GM19099 (cell line): Measurements from ENCODE around the gene INAVA.

Experiments
- POLR2A ChIP-seq: IDR thresholded peaks from 3 replicates; pipeline ENCODE4 v1.6.1; 2011; ENCODE audit warnings: low read depth; ENCODE audit not compliant: insufficient read length; ENCODE audit errors: extremely low read depth

Gene INAVA

DNA sequence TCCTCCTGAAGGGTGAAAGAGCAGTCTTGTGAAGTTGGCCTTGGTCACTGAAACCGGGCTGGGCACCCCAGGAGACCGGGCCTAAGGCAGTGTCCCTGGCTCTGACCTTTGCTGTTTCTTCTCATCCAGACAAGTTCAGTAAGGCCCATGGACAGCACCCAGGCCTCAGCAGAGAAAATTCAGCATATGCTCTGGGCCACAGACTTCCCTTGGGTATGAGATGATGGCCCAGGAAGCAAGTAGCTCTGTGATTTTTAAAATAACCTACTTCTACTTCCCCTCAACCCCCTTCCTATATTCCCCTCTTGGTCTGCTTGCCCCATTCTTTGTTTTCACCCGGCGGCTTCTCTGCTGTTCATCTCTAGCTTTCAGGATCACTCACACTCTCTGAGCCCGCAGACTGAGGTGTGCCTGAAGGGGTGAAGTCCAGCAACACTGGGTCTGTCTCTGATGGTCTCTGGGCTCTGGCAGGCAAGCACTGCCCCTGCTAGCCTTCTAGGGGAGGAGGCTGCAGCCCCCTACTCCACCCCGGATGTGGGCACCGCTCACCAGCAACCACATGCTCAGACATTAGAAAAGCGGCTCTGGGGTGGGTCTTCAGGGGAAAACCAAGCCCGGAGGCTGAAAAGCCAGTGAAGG is 24.8 kb upstream of the INAVA start:
- peak; percentile 62 for TF ChIP-seq POLR2A

DNA sequence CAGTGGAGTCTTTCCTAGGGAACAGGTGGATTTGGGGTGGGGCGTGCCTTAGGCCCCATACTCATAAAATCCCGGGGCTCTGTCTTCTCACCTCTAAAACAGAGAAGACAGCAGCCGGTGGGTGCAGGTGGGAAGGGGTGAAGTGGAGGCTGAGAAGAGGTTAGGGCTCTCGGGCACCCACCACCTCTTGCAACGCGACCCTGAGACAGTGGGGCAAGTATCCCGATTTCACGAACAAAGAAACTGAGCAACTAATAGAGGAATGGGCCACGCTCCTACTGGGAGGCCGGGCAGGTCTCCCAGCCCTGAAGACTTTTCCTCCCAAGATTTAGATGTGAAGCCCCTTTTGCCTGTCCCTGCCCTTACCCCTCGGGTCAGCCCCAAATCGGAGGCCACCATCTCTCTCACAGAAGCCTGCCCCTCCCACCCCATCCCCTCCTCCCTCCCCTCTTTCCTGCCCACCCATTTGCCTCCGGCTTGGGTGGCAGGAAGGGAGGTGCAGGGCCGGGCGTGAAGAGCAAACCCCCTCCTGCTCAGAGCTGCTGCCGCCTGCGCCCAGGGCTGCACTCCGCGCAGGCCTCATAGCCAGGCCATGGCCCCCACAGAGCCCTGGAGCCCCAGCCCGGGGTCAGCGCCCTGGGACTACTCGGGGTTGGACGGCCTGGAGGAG is 22.1 kb upstream of the INAVA start, which contains the start of gene GPR25:
GPR25 (plus strand) TSS at position 536 of the 670 bp plus-strand sequence; CDS start at position 593, 57 bp downstream.
- no peak for TF ChIP-seq POLR2A

DNA sequence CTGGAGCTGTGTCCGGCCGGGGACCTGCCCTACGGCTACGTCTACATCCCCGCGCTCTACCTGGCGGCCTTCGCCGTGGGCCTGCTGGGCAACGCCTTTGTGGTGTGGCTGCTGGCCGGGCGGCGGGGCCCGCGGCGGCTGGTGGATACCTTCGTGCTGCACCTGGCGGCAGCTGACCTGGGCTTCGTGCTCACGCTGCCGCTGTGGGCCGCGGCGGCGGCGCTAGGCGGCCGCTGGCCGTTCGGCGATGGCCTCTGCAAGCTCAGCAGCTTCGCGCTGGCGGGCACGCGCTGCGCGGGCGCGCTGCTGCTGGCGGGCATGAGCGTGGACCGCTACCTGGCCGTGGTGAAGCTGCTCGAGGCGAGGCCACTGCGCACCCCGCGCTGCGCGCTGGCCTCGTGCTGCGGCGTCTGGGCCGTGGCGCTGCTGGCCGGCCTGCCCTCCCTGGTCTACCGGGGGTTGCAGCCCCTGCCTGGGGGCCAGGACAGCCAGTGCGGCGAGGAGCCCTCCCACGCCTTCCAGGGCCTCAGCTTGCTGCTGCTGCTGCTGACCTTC is 21.5 kb upstream of the INAVA start:
- no peak for TF ChIP-seq POLR2A

DNA sequence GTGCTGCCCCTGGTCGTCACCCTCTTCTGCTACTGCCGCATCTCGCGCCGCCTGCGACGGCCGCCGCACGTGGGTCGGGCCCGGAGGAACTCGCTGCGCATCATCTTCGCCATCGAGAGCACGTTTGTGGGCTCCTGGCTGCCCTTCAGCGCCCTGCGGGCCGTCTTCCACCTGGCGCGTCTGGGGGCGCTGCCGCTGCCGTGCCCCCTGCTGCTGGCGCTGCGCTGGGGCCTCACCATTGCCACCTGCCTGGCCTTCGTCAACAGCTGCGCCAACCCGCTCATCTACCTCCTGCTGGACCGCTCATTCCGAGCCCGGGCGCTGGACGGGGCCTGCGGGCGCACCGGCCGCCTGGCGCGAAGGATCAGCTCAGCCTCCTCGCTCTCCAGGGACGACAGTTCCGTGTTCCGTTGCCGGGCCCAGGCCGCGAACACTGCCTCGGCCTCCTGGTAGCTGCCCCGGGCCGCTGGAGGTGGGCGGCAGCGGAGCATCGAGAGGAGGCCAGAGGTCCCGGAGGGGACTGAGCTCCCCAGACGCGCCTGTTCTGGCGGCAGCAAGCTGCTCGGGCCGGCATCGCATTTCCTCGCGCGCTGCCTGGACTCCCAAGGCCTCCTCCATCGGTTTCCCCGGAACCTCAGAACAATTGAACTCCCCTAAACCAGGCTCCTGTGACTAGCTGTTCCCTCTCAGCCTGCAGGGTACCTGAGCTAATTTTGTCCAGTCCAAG is 20.9 kb upstream of the INAVA start:
- no peak for TF ChIP-seq POLR2A

DNA sequence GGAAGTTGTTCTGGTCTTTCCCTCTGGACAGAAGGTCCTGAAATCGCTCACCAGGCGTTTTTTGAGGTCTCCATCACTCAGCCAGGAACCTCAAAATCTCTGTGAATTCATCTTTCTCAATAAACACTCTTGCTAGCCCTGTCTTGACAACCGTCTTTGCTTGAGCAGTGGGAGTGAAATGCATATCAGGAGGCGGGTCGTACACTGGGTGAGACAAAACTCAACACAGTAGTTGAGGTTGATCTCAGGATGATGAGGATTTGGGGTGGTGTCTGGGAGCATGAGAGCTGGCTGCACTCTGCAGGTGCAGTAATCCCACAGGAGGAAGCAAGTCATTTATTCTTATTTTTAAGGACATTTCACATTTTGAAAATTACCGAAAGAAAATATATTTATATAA is 20.0 kb upstream of the INAVA start:
- no peak for TF ChIP-seq POLR2A

DNA sequence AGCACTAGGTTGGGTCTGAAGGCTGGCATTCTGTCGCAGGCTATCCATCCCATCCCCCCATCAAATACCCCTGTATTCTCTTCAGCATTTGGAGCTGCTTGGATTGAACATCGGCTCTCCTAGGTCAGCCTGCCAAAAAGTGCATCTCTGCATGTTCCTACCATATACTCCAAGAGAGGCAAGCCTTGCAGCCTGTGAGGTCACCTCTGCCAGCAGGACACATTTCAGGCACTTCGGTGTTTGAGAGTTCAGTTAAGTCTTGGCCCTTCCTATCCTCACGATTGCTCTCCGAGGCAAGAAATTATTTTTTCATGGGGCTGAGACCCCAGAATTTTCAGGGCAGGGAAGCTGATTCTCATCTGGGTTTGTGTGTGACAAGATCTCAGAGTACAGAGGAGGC is 19.3 kb upstream of the INAVA start:
- TF ChIP-seq POLR2A = no peak

DNA sequence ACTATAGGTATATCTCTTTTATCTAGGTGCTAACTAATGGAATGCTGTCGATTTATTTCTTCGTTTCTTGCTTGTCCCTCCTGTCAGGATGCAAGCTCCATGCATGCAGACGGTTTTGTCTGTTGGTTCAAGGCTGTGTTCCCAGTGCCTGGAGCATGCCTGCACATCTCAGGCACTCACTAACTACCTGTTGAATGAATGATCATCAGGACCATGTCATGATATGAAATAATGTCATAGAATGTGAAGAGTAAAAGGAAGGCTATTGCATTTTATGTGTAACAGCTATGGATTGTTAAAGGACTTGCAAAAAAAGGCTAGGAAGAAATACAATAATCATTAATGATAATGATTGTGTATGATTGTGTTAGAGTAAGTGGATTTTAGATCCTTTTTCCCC is 17.7 kb upstream of the INAVA start:
- TF ChIP-seq POLR2A = no peak

DNA sequence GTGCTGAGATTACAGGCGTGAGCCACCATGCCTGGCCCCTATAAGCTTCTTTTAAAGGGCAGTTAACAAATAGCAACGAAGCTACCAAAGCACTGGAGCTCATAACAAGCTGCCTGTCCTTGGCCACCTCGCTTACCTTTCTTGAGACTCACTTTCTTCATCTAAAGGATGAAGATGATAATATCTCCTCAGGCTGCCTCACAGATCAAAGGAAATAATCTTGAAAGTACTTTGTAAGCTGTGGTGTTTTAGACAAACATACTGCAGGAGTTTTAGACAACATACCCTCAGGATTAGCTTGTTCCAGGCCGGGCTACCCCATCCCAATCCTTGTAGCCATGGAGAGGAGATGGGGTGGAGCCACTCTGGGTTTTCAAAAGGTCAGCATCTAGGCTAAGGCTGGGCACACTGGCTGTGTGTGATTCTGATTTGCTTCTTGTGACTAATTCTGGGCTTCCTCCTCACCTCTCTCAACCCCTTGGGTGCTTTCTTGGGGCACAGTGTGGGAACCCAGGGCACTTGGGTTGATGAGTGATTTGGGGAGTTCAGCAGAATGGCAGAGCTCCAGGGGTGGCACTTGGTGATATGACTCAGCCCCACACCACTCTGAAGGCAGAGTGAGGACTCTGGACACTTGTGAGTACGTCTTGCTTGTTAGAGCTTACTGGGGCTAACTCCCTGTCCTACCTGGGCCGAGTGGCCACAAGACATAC is 16.7 kb upstream of the INAVA start:
- no peak for TF ChIP-seq POLR2A

DNA sequence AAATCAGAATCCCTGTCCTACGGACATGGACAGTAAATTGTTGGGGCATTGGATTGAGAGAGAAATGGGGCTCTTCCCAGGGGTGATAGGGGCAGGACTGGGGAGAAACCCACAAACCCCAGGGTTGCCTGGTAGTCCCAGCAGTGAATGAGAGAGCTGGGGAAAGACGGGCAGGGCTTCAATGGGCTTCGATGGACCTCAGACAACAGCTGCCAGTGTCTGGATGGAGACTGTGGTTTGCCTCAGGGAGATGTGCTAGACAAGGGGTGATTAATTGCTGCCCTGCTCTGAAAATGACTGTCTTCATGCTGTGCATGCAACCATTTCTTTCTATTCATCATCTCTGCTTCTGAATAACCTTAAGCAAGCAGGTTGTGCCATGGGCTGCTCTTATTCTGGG is 14.5 kb upstream of the INAVA start:
- no peak for TF ChIP-seq POLR2A

DNA sequence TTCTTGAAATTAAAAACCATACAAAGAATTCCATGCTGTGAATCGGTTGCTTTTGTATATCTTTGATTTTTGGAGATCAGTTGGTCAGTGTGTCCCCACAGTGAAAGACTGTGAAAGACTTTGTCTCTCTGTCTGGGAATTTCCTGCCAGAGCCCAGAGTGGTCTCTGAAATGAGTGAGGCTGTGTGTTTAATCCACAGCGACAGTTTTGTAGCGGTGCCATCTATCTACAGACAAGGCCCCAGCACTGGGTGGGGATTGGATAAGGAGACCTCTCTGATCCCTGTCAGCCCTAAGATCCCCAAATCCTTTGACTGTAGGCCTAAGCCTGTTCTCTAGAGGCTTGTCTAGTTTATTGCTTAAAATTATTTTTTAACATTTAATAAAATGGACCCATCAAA is 11.6 kb upstream of the INAVA start:
- TF ChIP-seq POLR2A = no peak

DNA sequence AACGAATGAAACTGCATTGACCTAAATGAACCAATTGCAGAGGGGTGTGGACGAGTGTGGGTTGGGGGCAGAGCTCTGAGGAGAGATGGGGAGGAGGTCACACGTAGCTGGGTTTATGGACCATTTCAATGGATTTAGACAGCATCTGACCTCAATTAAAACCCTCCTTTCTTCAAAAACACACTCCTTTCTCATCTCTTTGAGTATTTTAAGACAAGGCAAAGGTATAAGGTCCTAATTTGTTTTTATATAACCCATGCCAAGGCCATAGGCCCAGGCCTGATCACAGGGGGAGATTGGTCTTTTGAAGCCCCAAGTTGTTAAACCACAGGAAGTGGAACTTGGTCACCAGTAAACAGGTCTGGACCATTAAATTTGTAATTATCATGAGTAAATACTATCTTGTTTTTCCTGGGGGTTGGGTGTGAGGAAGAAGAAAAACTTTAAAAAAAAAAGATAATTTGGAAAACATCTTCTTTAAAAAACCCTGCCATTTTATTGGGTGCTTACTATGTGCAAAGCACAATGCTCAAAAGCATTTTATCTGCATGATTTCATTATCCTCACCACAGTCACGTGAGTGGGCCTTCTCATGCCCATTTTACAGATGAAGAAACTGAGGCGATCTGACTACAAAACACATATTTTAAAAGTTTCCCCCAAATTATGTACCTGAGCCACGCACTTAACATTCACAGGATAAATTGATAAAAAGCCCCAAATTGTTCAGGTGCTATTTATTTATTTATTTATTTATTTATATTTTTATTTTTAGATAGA is 8.9 kb upstream of the INAVA start:
- no peak for TF ChIP-seq POLR2A

DNA sequence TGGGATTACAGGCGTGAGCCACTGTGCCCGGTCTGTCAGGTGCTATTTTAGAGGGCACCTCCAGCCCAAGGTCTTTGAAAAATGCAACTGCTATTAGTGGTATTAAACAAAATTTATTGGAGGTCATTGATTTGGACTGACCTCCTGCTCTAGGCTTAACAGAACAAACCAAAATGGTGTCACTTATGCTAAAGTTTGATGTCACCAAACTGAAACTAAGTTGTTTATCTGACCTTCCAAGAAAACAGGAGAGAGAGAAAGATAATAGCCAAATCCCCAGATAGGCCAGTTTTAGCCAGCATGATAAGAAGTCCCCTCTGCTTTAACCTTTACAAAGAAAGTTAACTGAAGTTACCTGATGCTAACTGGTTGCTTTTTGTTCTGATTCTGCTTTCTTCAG is 8.1 kb upstream of the INAVA start:
- no peak for TF ChIP-seq POLR2A

DNA sequence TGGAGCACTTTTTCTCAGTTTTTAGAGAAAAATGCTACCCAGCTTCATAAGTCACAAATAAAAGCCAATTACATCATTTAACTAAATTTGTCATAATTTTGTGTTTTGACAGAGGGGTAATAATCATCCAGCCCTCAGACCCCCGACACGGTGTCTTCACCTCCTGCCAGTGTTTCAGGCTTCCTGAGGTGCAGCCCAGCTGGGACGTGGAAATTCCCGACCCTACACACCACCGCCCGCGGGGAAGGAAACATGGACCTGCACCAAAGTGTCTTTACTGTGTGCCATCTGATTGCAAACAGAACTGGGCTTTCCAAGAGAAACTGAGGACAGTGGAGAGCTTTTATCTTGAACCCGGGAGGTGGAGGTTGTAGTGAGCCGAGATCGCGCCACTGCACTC is 7.7 kb upstream of the INAVA start:
- no peak for TF ChIP-seq POLR2A

DNA sequence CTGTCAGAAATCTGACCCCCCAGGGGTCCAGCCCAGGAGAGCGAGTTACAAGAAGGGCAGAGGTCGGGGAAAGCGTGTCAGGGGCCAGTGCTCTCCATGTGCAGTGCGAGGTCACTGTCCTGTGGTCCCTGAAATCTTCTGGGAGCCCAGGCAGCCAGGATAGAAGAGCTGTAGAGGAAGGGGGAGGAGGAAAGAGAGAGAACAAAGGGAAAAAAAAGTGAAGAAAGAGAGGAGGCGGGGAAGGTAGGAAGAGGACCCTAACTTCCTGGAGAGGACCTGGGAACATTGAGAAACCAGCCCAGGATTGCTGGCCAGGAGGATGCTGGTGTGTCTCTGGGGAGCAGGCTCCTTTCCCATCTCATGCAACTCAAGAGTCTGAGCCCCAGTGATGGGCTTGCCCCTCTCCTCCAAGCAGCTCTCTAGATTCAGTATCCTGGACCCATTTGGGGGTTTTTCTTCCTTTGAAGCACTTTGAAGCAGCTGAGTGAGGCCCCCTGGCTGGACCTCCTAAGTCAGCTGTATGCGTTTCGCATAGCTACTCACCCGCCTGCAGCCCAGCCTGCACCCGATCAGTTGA is 6.8 kb upstream of the INAVA start:
- no peak for TF ChIP-seq POLR2A

DNA sequence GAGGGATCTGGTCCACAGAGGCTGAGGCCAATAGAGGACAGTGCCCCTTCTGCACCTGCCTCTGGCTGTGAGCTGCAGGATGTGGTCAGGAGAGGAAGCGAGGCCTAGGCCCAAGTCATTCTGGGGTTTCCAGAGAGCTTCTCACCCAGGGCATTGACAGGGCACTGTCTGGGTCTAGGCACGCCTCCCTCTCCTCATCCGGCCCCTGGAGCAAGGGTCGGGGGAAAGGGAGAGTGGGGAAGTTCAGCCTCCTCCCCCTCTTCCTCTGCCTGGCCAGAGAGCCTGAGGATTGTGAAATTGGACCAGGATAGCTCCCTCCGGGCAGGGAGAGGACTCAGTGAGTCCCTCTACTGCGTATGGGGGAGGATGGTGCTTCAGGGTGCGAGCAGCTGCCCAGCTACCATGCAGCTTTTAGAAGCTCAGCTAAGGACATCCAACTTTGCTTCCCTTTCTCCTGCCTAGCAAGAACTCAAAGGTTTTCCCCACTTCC is 6.3 kb upstream of the INAVA start:
- peak; percentile 83 for TF ChIP-seq POLR2A

DNA sequence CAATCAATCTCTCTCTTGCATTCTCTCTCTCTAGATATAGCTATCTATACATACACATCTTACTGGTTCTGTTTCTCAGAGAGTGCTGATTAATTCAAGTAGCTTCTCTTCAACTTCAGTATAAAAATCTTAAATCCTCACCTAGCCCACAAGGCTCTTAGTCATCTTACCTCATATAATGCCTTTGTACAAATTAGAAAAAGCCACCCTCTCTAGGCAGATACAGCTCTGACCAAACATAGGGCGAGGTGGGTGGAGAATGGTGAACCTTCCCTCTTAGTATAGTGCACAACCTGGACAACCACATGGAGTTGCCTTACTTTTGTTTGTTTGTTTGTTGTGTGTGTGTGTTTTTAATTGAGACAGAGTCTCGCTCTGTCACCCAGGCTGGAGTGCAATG is 5.1 kb upstream of the INAVA start:
- no peak for TF ChIP-seq POLR2A
